Stimulated activated naive CD8-positive, alpha-beta T cell treated with anti-CD3 and anti-CD28 coated beads, Interleukin-15, amount 100 ng/mL, for 72 hours (primary cell): ENCODE results near the gene GKN2.
"Not testable (repeated sequence)": the region's sequence is repeated elsewhere in the genome, so short reads cannot be mapped to it uniquely, and the experiment has no call there.

Experiments used
- ATAC-seq: fragments of 150-1000 bp; cut with Tn5 transposase; 2 replicates; pipeline ENCODE4 v1.10.0; 2021; ENCODE audit warnings: mild to moderate bottlenecking, moderate library complexity
- DNase-seq, 2 donors: peaks; one replicate each; pipeline ENCODE4 v3.0.0; 2021 to 2022
- H3K27ac Mint-ChIP-seq, 2 donors: one replicate each; pipeline ENCODE4 v1.8.0; 2022; ENCODE audit warnings: mild to moderate bottlenecking in 2 of 2, mixed read lengths in 2 of 2, moderate library complexity in 2 of 2
- H3K27me3 Mint-ChIP-seq: one replicate; pipeline ENCODE4 v1.8.0; 2022; ENCODE audit warnings: mixed read lengths
- H3K4me1 Mint-ChIP-seq: one replicate; pipeline ENCODE4 v1.8.0; 2022; ENCODE audit warnings: mild to moderate bottlenecking, mixed read lengths
- H3K4me3 Mint-ChIP-seq, 2 donors: one replicate each; pipeline ENCODE4 v1.8.0; 2022; ENCODE audit warnings: mild to moderate bottlenecking in 2 of 2, mixed read lengths in 2 of 2, moderate library complexity in 1 of 2
- H3K9me3 Mint-ChIP-seq, 2 donors: one replicate each; pipeline ENCODE4 v1.8.0; 2022; ENCODE audit warnings: mixed read lengths in 2 of 2

Gene GKN2

DNA sequence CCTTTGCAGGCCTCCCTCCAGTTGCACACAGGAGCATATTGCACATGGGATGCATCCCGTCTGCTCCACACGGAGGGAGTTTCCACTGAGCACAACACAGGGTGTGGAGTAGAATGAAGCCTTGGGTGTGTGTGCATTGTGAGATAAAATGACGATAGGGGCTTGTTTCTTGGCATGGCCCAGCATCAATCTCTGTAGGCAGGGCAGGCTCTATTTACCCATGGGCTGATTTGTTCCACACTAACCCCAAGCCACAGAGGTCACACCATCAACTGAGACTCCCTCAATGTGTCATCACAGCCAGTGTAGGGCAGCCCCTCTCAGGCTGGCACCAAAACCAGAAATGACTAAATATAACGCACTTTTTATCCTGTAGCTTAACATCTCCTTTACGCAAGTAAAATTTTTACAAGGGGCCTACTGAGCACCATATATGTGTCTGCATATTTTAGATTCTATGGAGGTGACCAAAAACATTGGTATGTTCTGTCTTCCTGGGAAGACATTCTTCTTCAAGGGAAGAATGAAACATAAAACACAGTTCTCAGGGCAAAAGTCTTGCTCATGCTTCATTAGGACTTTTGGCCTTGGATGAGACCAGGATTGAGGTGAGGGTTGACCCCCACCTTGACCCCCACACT lies 19.0 kb upstream of the GKN2 start:
- ATAC-seq (peak; percentile 92), DNase-seq (peak in 1 of 2 donors; percentile 22)
- H3K27me3 Mint-ChIP-seq = peaks cover 9% of the 10 kb centered on the region
- no peaks in the 10 kb centered on the region for H3K9me3 Mint-ChIP-seq
- H3K4me3 Mint-ChIP-seq = no peak overlapping the region
- H3K27ac Mint-ChIP-seq = no peak overlapping the region
- no peaks in the 10 kb centered on the region for H3K4me1 Mint-ChIP-seq

DNA sequence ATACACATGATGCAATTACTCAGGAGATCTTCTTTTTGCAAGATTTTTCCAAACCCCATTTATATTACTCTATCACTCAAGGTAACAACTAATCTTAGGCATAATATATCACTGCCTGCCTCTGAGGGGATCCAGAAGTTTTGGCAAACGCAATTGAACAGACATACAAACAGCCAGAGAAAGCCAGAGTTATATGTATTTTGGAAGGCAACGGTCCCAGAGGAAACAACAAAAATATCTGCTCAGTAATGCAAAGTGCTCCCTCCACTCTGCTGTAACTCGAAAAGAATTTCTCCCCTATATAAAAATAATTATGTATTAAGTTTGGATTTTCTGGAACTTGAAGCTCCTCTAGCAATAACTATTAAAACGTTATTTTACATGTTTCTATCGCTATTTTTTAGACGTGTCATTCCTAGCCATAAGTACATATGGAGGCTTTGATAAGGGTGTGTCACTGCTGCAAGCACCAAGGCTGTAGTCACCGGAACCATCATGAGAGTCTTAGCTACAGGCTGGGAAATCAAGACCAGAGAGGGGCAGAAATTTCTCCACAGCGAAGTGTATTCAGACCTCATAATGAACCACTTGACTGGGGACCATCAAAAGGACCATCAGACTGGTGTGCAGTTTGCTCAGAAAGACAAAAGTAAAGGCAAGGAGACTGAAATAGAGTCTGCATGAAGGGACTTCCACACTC lies 18.0 kb upstream of the GKN2 start:
- Mint-ChIP-seq H3K4me3 (no peak overlapping the region), H3K27me3 (peaks cover 9% of the 10 kb centered on the region), H3K4me1 (no peaks in the 10 kb centered on the region), H3K27ac (no peak overlapping the region), H3K9me3 (no peaks in the 10 kb centered on the region)
- ATAC-seq = no peak
- DNase-seq = no peak

DNA sequence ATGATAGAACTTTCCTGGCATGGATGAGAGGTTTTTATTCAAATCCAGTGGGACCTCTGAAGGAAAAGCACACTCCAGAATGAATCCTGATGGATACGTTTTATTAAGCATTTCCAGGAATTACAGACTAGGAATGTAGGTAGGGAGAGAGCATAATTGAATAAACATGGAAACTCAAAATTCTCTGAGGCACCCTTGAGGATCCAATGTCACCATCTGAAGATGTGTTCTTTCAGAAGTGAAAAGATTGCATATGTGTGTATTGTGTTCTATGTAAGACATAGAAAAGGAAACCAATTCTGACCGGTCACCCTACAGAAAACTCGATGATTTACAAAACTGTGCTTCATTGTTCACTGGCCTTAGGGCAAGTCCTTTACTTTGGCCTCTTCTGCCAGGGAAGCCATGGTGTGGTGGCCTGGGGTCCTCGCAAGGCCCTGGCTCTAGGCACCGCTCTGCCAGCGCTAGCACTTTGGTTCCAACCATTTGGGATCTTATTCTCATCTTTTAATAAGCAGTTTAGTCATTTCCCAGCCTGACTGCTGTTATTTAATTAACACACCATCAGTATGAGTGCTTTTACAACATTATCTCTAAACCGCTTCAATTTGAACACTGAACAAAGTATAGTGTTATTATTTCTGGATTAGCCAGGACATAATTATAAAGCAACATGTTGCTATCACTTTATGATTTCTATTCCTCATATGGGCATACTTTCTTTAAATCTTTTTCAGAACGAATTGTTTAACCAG lies 17.2 kb upstream of the GKN2 start:
- DNase-seq = no peak
- H3K27me3 Mint-ChIP-seq = peaks cover 9% of the 10 kb centered on the region
- H3K27ac Mint-ChIP-seq = no peak overlapping the region
- no peak overlapping the region for H3K4me3 Mint-ChIP-seq
- no peaks in the 10 kb centered on the region for H3K9me3 Mint-ChIP-seq
- H3K4me1 Mint-ChIP-seq = no peaks in the 10 kb centered on the region
- ATAC-seq = no peak

DNA sequence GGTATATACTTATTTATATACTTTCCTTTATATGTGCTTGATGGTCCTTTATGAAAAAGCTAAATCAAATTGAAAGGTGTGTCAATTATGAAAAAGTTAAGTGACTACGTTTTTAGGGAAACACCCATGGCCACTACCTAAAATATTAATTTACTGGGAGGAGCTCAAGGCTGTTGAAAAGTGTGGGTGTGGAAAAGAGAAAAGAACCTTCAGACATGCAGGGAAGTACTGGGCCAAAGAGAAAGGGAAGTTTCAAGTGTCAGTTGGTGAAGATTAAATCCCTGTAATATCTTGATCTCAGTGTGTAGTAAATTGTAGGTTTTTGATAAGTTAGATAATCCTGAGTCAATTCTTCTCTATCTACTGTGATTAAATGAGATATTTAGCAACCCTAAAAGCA lies 15.5 kb upstream of the GKN2 start:
- Mint-ChIP-seq H3K4me3 (no peak overlapping the region), H3K9me3 (no peaks in the 10 kb centered on the region), H3K27me3 (no peaks in the 10 kb centered on the region), H3K4me1 (no peaks in the 10 kb centered on the region), H3K27ac (no peak overlapping the region)
- DNase-seq (no peak), ATAC-seq (no peak)

DNA sequence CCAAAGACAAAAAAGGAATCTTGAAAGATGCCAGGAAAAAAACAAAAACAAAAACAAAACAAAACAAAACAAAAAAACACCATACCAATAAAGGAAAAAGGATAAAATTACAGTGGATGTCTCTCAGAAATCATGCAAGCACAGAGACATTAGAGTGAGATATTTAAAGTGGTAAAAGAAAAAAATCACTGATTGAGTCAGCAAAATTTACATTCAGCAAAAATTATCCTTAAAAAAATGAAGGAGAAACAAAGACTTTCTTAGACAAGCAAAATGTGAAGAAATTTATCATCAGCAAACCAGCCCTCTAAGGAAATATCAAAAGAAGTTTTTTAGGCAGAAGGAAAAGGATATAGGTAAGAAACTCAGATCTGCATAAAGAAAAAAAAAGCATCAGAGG lies 11.6 kb upstream of the GKN2 start:
- no peak overlapping the region for H3K4me3 Mint-ChIP-seq
- ATAC-seq = no peak
- no peak for DNase-seq
- no peaks in the 10 kb centered on the region for H3K9me3 Mint-ChIP-seq
- no peaks in the 10 kb centered on the region for H3K4me1 Mint-ChIP-seq
- no peaks in the 10 kb centered on the region for H3K27me3 Mint-ChIP-seq
- no peak overlapping the region for H3K27ac Mint-ChIP-seq

DNA sequence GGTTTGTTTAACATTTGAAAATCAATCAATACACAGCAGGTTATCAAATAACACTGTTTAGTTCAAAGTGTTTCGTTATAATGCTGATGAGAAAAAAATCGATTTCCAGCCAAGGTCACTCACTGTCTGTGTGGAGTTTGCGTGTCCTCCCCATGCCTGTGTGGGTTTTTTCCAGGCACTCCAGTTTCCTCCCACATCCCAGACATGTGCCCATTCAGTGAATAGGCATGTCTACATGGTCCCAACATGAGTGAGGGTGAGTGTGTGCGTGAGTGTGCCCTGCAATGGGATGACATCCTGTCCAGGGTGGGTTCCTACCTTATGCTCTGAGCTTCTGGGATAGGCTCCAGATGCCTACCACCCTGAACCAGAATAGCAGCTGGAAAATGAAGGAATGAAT lies 8.7 kb upstream of the GKN2 start:
- Mint-ChIP-seq H3K9me3 (no peaks in the 10 kb centered on the region), H3K4me1 (no peaks in the 10 kb centered on the region), H3K27me3 (no peaks in the 10 kb centered on the region), H3K4me3 (no peak overlapping the region), H3K27ac (no peak overlapping the region)
- DNase-seq = no peak
- ATAC-seq = no peak

DNA sequence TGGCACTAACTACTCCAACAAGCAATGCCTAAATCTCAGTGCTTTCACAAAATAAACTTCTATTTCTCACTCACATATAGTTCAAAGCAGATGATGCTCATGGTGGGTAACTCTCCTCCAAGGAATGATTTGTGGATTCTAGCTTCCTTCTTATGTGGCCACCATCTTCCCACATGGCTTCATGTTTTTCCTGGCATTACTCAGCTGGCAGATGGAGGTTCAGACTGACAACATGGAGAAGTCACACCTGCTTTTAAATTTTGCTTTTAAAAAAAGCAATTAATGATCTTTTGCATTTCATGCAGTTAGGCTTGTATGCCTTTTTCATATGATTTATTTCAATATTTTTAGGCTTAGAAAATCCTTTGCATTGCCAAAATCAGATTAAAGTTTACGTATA lies 6.3 kb upstream of the GKN2 start:
- no peak for DNase-seq
- no peak overlapping the region for H3K4me3 Mint-ChIP-seq
- H3K9me3 Mint-ChIP-seq = peaks cover 4 to 7% of the 10 kb centered on the region in 2 donors
- no peaks in the 10 kb centered on the region for H3K27me3 Mint-ChIP-seq
- H3K4me1 Mint-ChIP-seq = no peaks in the 10 kb centered on the region
- H3K27ac Mint-ChIP-seq = no peak overlapping the region
- no peak for ATAC-seq

DNA sequence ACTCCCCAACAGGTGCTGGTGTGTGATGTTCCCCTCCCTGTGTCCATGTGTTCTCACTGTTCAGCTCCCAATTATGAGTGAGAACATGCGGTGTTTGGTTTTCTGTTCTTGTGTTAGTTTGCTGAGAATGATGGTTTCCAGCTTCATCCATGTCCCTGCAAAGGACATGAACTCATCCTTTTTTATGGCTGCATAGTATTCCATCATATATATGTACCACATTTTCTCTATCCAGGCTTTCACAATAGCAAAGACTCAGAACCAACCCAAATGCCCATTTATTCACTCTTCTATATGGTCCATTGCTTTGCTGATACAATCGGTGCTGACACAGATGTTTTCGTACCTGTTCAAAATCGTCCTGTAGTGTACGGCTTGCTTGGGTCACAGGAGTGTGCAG lies 2.7 kb upstream of the GKN2 start:
- H3K4me3 Mint-ChIP-seq, ATAC-seq, H3K4me1 Mint-ChIP-seq, H3K27ac Mint-ChIP-seq, H3K9me3 Mint-ChIP-seq, H3K27me3 Mint-ChIP-seq, DNase-seq: not testable (repeated sequence)

DNA sequence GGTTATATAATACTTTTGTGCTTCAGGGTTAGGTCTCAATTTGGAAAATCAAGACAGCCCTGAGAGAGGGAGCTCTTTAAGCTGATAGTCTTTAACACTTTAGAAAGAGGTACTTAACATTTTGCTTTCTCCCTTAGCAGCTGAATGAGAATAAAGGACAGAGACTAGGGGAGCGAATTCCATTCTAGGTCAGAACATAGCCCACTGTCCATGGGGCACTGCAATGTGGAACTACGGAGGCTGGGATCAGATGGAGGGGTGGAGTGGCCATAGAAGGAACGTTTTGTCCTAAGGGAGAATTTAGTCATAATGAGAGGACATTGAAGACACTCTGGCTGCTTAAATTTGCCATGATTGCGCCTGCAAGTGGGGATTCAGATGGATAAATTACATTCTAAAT lies 794 bp downstream of the GKN2 start:
- no peak overlapping the region for H3K4me3 Mint-ChIP-seq
- DNase-seq (no peak), ATAC-seq (no peak)
- no peaks in the 10 kb centered on the region for H3K4me1 Mint-ChIP-seq
- H3K9me3 Mint-ChIP-seq = peaks cover 4 to 7% of the 10 kb centered on the region in 2 donors
- H3K27ac Mint-ChIP-seq = peak overlapping the region in 1 of 2 donors; percentile 28
- peaks cover 15% of the 10 kb centered on the region for H3K27me3 Mint-ChIP-seq

DNA sequence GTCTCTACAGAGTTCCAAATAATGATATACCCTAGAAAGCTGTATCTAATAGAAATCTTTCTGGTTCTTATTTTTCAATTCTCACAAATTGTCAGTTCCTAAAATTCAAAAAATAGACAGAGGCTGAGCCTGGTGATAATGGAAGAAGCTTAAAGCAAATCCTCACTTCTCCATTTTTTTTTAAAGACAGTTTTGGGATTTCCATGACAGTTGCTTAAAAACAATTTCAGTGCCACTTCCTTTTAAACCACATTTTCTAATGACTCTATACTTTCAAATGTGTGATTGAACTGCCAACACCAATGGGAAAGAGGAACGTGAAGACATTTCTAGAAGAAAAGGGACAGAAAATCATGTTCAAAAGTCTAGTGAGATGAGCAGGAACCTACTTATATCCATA lies 4.0 kb downstream of the GKN2 start:
- H3K4me3 Mint-ChIP-seq = no peak overlapping the region
- no peaks in the 10 kb centered on the region for H3K9me3 Mint-ChIP-seq
- H3K27me3 Mint-ChIP-seq = peaks cover 24% of the 10 kb centered on the region
- DNase-seq (no peak), ATAC-seq (no peak)
- H3K4me1 Mint-ChIP-seq = peaks cover under 1% of the 10 kb centered on the region
- no peak overlapping the region for H3K27ac Mint-ChIP-seq

DNA sequence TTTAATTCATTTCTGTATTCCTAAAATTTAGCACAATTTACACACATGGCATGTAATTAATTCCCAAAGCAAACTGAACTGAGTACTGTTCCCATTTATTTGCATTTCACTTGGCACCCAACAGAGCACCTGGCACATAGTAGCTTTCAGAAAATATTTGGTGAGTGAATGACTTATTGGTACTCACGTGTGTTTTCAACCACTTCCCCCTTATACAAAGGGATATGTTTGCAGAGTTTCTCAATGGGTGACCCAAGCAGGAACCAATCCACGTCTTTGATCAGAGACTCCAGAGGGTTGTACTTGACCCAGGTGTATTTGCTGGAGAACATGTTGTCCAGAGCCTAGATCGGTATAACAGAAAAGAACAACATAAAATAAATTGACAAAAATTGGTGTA lies 6.6 kb downstream of the GKN2 start:
- no peak overlapping the region for H3K4me3 Mint-ChIP-seq
- H3K4me1 Mint-ChIP-seq = peaks cover 6% of the 10 kb centered on the region
- peaks cover 41% of the 10 kb centered on the region for H3K27me3 Mint-ChIP-seq
- peak overlapping the region in 1 of 2 donors; percentile 27 for H3K27ac Mint-ChIP-seq
- ATAC-seq = no peak
- no peaks in the 10 kb centered on the region for H3K9me3 Mint-ChIP-seq
- no peak for DNase-seq

DNA sequence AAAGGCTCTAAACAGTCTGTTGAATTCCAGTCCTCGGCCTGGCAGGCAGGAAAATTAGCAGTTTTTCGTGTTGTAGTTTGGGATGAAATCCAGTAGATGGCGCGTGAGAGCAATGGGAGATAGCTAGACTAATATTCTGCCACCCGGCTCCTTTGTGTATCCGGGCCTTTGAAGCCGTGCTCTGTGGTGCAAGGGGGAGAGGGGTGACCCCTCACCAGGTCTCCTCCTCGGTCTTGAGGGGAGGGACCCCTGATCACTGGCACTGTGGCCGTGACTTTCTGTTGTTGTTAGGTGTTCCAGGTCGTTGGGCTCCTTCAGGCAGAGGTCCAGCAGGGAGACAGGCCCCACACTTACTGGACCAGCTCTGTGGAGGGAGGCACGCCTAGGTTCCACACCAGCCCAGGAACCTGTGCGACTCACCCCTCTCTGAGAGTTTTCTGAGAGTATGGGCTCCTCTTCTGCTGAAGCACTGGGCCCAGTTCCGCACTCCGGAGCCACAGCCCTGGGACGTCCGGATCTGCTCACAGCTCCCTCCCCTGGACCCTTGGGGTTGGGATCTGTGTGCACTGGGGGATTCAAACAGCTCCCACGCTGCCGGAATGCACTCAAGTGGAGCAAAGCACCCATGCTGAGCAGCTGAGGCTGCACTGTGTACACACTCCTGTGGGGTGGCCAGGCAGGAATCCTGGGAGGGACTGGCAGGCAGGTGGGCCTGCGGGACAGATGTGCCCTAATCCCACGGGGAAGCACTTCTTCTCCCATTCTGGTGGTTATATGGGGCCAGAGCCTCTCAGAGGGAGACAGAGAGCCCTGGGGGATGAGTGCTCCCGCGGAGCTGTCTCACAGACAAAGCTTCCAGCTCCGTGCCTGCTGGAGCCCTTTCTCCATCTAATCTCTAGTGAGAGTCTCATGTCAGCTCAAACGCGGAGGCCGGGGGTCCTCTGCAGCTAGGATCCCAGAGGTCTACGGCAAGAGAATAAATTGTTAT lies 8.8 kb downstream of the GKN2 start:
- Mint-ChIP-seq H3K4me1 (peaks cover 6% of the 10 kb centered on the region), H3K27ac (no peak overlapping the region), H3K9me3 (no peaks in the 10 kb centered on the region), H3K4me3 (no peak overlapping the region), H3K27me3 (peaks cover 47% of the 10 kb centered on the region)
- ATAC-seq (peak; percentile 78), DNase-seq (peak; percentile 56)

DNA sequence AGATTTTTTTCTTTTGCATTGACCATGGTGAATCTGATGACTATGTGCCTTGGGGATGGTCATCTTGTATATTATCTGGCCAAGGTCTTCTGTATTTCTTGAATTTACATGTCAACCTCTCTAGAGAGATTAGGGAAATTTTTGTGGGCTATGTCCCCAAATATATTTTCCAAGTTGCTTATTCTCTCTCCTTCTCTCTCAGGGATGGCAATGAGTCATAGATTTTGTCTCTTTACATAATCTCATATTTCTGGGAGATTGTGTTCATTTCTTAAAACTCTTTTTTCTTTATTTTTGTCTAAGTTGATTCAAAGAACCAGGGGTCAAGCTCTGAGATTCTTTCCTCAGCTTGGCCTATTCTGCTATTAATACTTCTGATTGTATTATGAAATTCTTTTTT lies 9.9 kb downstream of the GKN2 start:
- ATAC-seq (no peak), DNase-seq (no peak)
- Mint-ChIP-seq H3K4me3 (no peak overlapping the region), H3K27me3 (peaks cover 40% of the 10 kb centered on the region), H3K9me3 (no peaks in the 10 kb centered on the region), H3K4me1 (peaks cover 6% of the 10 kb centered on the region), H3K27ac (no peak overlapping the region)

DNA sequence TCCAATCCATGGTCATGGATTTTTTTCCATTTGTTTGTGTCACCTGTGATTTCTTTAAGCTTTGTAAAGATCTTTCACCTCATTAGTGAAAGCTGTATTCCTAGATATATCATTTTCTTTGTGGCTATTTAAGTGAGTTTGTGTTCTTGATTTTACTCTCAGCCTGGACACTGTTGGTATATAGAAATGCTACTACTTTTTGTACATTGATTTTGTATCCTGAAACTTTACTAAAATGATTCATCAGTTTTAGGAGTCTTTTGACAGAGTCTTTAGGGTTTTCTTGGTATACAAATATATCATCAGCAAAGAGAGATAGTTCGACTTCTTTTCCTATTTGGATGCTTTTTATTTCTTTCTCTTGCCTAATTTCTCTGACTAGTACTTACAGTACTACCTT lies 12.3 kb downstream of the GKN2 start:
- ATAC-seq = peak; percentile 61
- Mint-ChIP-seq H3K4me1 (peaks cover 6% of the 10 kb centered on the region), H3K9me3 (no peaks in the 10 kb centered on the region), H3K4me3 (no peak overlapping the region), H3K27ac (no peak overlapping the region), H3K27me3 (peaks cover 32% of the 10 kb centered on the region)
- no peak for DNase-seq

DNA sequence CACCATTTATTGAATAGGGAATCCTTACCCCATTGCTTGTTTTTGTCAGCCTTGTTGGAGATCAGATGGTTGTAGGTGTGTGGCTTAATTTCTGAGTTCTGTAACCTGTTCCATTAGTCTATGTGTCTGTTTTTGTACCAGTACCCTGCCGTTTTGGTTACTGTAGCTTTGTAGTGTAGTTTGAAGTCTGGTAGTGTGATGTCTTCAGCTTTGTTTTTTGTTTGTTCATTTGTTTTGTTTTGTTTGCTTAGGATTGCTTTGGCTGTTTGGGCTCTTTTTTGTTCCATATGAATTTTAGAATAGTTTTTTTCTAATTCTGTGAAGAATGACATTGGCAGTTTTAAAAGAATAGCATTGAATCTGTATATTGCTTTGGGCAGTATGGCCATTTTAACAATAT lies 12.7 kb downstream of the GKN2 start:
- Mint-ChIP-seq H3K4me3 (no peak overlapping the region), H3K27ac (no peak overlapping the region), H3K4me1 (peaks cover 6% of the 10 kb centered on the region), H3K27me3 (peaks cover 32% of the 10 kb centered on the region), H3K9me3 (no peaks in the 10 kb centered on the region)
- no peak for ATAC-seq
- DNase-seq = no peak
